Liver (tissue), 9 donors: ENCODE measurements around the gene PLEKHM2. TPM values are rescaled to one million over a fixed set of nuclear protein-coding genes. Genes with fewer than 3 reads are reported as not detected.

Source experiments
- DNase-seq: peaks from one replicate; pipeline ENCODE4 v3.0.0-alpha.2; 2017; ENCODE audit warnings: low spot score
- H3K27ac ChIP-seq, 2 donors: one replicate each; pipeline ENCODE4 v1.7.0; 2013; ENCODE audit warnings: inconsistent platforms in 2 of 2, low read length in 2 of 2, control low read depth in 1 of 2, low read depth in 1 of 2, mild to moderate bottlenecking in 1 of 2
- H3K27me3 ChIP-seq, 4 donors: one replicate each; pipeline versions ENCODE4 v1.6.1 to v1.7.0; 2013; ENCODE audit warnings: low read length in 3 of 4, inconsistent platforms in 1 of 4, mild to moderate bottlenecking in 1 of 4, moderate library complexity in 1 of 4; ENCODE audit not compliant: control insufficient read depth in 4 of 4, insufficient read depth in 4 of 4
- H3K36me3 ChIP-seq, 4 donors: one replicate each; pipeline versions ENCODE4 v1.6.1 to v1.7.0; 2013; ENCODE audit warnings: low read length in 3 of 4, mild to moderate bottlenecking in 3 of 4, low read depth in 1 of 4, moderate library complexity in 1 of 4; ENCODE audit not compliant: control insufficient read depth in 4 of 4, insufficient read depth in 3 of 4
- H3K4me1 ChIP-seq, 4 donors: one replicate each; pipeline versions ENCODE4 v1.6.1 to v1.7.0; 2013; ENCODE audit warnings: low read length in 3 of 4, mild to moderate bottlenecking in 3 of 4, moderate library complexity in 1 of 4; ENCODE audit not compliant: control insufficient read depth in 4 of 4, insufficient read depth in 4 of 4
- H3K4me3 ChIP-seq, 3 donors: one replicate each; pipeline versions ENCODE4 v1.6.1 to v1.7.0; 2013; ENCODE audit warnings: low read length in 3 of 3, control low read depth in 1 of 3, low read depth in 1 of 3, mild to moderate bottlenecking in 1 of 3
- H3K9ac ChIP-seq, 2 donors: one replicate each; pipeline ENCODE4 v1.7.0; 2013; ENCODE audit warnings: low read length in 2 of 2, mild to moderate bottlenecking in 2 of 2, moderate library complexity in 2 of 2, control low read depth in 1 of 2, low read depth in 1 of 2
- H3K9me3 ChIP-seq, 4 donors: one replicate each; pipeline versions ENCODE4 v1.6.1 to v1.7.0; 2013; ENCODE audit warnings: low read length in 3 of 4; ENCODE audit not compliant: control insufficient read depth in 4 of 4
- EGR1 ChIP-seq, 2 donors: IDR thresholded peaks; 2 replicates each; pipeline ENCODE4 v1.6.1; 2016 to 2018; ENCODE audit warnings: antibody characterized with exemption in 2 of 2, low read depth in 2 of 2
- FOXA1 ChIP-seq: IDR thresholded peaks from 2 replicates; pipeline ENCODE4 v1.6.1; 2016; ENCODE audit warnings: antibody characterized with exemption
- FOXA2 ChIP-seq: IDR thresholded peaks from 2 replicates; pipeline ENCODE4 v1.6.1; 2016; ENCODE audit warnings: antibody characterized with exemption
- GABPA ChIP-seq, 2 donors: IDR thresholded peaks in 1 of 2; conservative IDR thresholded peaks in 1 of 2; 2 replicates each; pipeline ENCODE4 v1.6.1; 2016; ENCODE audit warnings: antibody characterized with exemption in 2 of 2, mild to moderate bottlenecking in 1 of 2, moderate library complexity in 1 of 2
- HNF4A ChIP-seq, 2 donors: conservative IDR thresholded peaks; 2 replicates each; pipeline ENCODE4 v1.6.1; 2016; ENCODE audit warnings: antibody characterized with exemption in 2 of 2, mild to moderate bottlenecking in 2 of 2
- HNF4G ChIP-seq: IDR thresholded peaks from 2 replicates; pipeline ENCODE4 v1.6.1; 2016; ENCODE audit warnings: antibody characterized with exemption
- JUND ChIP-seq, 2 donors: IDR thresholded peaks; 2 replicates each; pipeline ENCODE4 v1.6.1; 2016; ENCODE audit warnings: antibody characterized with exemption in 2 of 2
- NR2F2 ChIP-seq: IDR thresholded peaks from 2 replicates; pipeline ENCODE4 v1.6.1; 2016; ENCODE audit warnings: antibody characterized with exemption
- RAD21 ChIP-seq, 2 donors: IDR thresholded peaks; 2 replicates each; pipeline ENCODE4 v1.6.1; 2016; ENCODE audit warnings: antibody characterized with exemption in 2 of 2, mild to moderate bottlenecking in 2 of 2
- RXRA ChIP-seq, 2 donors: IDR thresholded peaks; 2 replicates each; pipeline ENCODE4 v1.6.1; 2017 to 2018; ENCODE audit warnings: antibody characterized with exemption in 2 of 2, mild to moderate bottlenecking in 1 of 2
- SP1 ChIP-seq: IDR thresholded peaks from 2 replicates; pipeline ENCODE4 v1.6.1; 2018; ENCODE audit warnings: antibody characterized with exemption, mild to moderate bottlenecking
- TAF1 ChIP-seq: conservative IDR thresholded peaks from 2 replicates; pipeline ENCODE4 v1.6.1; 2016; ENCODE audit warnings: antibody characterized with exemption, mild to moderate bottlenecking
- YY1 ChIP-seq: IDR thresholded peaks from 2 replicates; pipeline ENCODE4 v1.6.1; 2016; ENCODE audit warnings: antibody characterized with exemption, mild to moderate bottlenecking
- WGBS: extraction: QIAGEN DNeasy Blood & Tissue Kit; methylation state at CpG from one replicate; pipeline ENCODE4 v1.1.7; 2013; 5-methylcytosine and 5-hydroxymethylcytosine counted together
- polyA plus RNA-seq, 2 donors: library from polyadenylated mRNA; stranded (reverse) in 1 of 2; unstranded in 1 of 2; fragments of 200-250 nt in 1 of 2; fragments of >200 nt in 1 of 2; fragmentation: Nextera tagmentation in 1 of 2; extraction: Ambion mirVana in 1 of 2; gene quantifications; one replicate each; pipeline versions ENCODE4 v1.2.1 to v1.2.3, GENCODE V29; 2013 to 2015
- total RNA-seq, 2 donors: library from RNA; depleted of rRNA; stranded (reverse); fragments of >200 nt; gene quantifications; one replicate each; pipeline ENCODE4 v1.2.3, GENCODE V29; 2014
- TF ChIP-seq, protein P1 (sequence below): IDR thresholded peaks from 2 replicates; pipeline ENCODE4 v1.6.1; 2016; ENCODE audit warnings: antibody characterized with exemption
- TF ChIP-seq, protein P2 (sequence below): IDR thresholded peaks from 2 replicates; pipeline ENCODE4 v1.6.1; 2016; ENCODE audit warnings: antibody characterized with exemption
- TF ChIP-seq, protein P3 (sequence below): IDR thresholded peaks from 2 replicates; pipeline ENCODE4 v1.6.1; 2016; ENCODE audit warnings: antibody characterized with exemption
- TF ChIP-seq, protein P4 (sequence below): IDR thresholded peaks from 2 replicates; pipeline ENCODE4 v1.6.1; 2016; ENCODE audit warnings: antibody characterized with exemption, mild to moderate bottlenecking
- TF ChIP-seq, protein P5 (sequence below): fragments of 150-350 bp; IDR thresholded peaks from 2 replicates; pipeline ENCODE4 v1.5.1; 2017; ENCODE audit warnings: improper control_type of control experiment, low read depth, low read length; ENCODE audit not compliant: missing input control
- donor health status: healthy.
- donor health status: healthy.
- donor health status: healthy.
- donor health status: healthy.
- donor health status: healthy.

PLEKHM2 gene
- total and polyA plus RNA-seq, 4 donors: 4.1 to 22.6 (median 17.0) TPM

DNA sequence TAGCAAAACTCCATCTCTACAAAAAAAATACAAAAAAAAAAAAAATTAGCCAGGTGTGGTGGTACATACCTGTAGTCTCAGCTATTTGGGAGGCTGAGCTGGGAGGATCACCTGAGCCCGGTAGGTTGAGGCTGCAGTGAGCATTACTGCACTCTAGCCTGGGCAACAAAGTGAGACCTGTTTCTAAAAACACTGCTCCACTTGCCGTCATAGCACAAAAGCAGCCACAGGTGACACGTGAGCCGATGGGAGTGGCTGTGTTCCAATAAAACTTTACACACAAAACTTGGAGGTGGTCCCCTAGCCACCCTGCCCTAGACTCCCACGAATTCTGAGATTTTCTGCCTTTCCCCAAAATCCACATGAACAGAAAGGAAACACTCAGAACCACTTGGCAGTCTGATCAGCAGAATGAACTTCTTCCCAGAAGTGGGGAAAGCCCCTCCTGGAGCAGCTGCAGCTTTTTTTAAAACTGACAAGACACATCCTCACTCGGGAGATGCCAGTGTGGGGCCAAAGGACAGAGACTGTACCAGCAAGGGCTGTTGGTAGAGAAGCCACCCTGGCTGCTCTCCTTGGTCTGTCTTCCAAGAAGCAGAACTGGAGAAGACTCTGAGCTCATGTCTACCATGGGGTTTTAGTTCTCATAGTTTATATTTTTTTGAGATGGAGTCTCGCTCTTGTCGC, 23.3 kb downstream of the PLEKHM2 start:
- WGBS: 88% methylated on average over 8 of the region's 8 CpGs
- Histone ChIP-seq H3K27ac (no peak overlapping the region), H3K36me3 (no peaks in the 10 kb centered on the region), H3K4me3 (no peak overlapping the region), H3K9me3 (no peaks in the 10 kb centered on the region), H3K27me3 (no peaks in the 10 kb centered on the region), H3K4me1 (peaks cover 0 to 10% (median 0%) of the 10 kb centered on the region in 4 donors), H3K9ac (no peak overlapping the region)
- TF ChIP-seq, protein P1, sequence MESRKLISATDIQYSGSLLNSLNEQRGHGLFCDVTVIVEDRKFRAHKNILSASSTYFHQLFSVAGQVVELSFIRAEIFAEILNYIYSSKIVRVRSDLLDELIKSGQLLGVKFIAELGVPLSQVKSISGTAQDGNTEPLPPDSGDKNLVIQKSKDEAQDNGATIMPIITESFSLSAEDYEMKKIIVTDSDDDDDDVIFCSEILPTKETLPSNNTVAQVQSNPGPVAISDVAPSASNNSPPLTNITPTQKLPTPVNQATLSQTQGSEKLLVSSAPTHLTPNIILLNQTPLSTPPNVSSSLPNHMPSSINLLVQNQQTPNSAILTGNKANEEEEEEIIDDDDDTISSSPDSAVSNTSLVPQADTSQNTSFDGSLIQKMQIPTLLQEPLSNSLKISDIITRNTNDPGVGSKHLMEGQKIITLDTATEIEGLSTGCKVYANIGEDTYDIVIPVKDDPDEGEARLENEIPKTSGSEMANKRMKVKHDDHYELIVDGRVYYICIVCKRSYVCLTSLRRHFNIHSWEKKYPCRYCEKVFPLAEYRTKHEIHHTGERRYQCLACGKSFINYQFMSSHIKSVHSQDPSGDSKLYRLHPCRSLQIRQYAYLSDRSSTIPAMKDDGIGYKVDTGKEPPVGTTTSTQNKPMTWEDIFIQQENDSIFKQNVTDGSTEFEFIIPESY: no peak
- TF ChIP-seq RAD21 (IDR thresholded peaks at IDR 0.05): no peak
- no peak for TF ChIP-seq TAF1
- TF ChIP-seq HNF4G: no peak
- TF ChIP-seq NR2F2: no peak
- no peak for TF ChIP-seq EGR1 (IDR thresholded peaks at IDR 0.05; ENCODE audit: low read depth in 2 of 2)
- TF ChIP-seq, protein P2, sequence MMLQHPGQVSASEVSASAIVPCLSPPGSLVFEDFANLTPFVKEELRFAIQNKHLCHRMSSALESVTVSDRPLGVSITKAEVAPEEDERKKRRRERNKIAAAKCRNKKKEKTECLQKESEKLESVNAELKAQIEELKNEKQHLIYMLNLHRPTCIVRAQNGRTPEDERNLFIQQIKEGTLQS: no peak
- TF ChIP-seq, protein P3, sequence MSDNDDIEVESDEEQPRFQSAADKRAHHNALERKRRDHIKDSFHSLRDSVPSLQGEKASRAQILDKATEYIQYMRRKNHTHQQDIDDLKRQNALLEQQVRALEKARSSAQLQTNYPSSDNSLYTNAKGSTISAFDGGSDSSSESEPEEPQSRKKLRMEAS: no peak
- DNase-seq: no peak

DNA sequence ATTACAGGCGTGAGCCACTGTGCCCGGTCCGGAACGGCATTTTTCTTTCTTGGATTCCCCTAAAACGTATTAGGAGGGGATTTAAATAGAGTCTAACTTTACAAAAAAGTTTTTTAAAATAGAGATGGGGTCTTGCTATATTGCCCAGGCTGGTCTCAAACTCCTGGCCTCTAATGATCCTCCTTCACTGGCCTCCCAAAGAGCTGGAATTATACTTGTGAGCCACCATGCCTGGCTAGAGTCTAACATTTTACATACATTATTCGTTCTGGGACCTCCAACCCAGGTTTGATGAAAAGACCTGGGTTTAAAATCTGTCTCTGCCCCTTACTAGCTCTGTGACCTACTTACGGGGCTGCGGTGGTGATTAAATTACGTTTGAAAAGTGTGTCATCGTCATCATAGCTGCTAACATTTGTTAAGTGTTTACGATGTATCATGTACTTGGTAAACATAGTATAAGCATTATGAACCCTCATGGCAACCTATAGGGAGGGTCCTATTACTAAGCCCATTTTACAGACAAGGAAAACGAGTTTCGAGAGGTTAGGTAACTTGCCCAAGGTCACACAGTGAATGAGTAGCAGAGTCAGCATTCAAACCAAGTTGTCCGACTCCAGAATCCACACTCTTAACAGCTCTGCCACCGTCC, 24.5 kb downstream of the PLEKHM2 start:
- no peak overlapping the region for H3K4me3 ChIP-seq
- H3K36me3 ChIP-seq: no peaks in the 10 kb centered on the region
- peaks cover 0 to 4% (median 0%) of the 10 kb centered on the region in 4 donors for H3K4me1 ChIP-seq
- TF ChIP-seq NR2F2 (no peak), FOXA1 (no peak), YY1 (no peak), EGR1 (IDR thresholded peaks at IDR 0.05; ENCODE audit: low read depth in 2 of 2) (no peak), TAF1 (no peak), GABPA (IDR thresholded peaks at IDR 0.05 in 1 of 2, conservative IDR thresholded peaks at IDR 0.05 in 1 of 2) (no peak), RAD21 (IDR thresholded peaks at IDR 0.05) (no peak), RXRA (IDR thresholded peaks at IDR 0.05) (no peak), FOXA2 (no peak), JUND (IDR thresholded peaks at IDR 0.05) (no peak), HNF4G (no peak), SP1 (no peak), HNF4A (conservative IDR thresholded peaks at IDR 0.05) (no peak)
- TF ChIP-seq, protein P4, sequence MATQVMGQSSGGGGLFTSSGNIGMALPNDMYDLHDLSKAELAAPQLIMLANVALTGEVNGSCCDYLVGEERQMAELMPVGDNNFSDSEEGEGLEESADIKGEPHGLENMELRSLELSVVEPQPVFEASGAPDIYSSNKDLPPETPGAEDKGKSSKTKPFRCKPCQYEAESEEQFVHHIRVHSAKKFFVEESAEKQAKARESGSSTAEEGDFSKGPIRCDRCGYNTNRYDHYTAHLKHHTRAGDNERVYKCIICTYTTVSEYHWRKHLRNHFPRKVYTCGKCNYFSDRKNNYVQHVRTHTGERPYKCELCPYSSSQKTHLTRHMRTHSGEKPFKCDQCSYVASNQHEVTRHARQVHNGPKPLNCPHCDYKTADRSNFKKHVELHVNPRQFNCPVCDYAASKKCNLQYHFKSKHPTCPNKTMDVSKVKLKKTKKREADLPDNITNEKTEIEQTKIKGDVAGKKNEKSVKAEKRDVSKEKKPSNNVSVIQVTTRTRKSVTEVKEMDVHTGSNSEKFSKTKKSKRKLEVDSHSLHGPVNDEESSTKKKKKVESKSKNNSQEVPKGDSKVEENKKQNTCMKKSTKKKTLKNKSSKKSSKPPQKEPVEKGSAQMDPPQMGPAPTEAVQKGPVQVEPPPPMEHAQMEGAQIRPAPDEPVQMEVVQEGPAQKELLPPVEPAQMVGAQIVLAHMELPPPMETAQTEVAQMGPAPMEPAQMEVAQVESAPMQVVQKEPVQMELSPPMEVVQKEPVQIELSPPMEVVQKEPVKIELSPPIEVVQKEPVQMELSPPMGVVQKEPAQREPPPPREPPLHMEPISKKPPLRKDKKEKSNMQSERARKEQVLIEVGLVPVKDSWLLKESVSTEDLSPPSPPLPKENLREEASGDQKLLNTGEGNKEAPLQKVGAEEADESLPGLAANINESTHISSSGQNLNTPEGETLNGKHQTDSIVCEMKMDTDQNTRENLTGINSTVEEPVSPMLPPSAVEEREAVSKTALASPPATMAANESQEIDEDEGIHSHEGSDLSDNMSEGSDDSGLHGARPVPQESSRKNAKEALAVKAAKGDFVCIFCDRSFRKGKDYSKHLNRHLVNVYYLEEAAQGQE: no peak
- TF ChIP-seq, protein P5, sequence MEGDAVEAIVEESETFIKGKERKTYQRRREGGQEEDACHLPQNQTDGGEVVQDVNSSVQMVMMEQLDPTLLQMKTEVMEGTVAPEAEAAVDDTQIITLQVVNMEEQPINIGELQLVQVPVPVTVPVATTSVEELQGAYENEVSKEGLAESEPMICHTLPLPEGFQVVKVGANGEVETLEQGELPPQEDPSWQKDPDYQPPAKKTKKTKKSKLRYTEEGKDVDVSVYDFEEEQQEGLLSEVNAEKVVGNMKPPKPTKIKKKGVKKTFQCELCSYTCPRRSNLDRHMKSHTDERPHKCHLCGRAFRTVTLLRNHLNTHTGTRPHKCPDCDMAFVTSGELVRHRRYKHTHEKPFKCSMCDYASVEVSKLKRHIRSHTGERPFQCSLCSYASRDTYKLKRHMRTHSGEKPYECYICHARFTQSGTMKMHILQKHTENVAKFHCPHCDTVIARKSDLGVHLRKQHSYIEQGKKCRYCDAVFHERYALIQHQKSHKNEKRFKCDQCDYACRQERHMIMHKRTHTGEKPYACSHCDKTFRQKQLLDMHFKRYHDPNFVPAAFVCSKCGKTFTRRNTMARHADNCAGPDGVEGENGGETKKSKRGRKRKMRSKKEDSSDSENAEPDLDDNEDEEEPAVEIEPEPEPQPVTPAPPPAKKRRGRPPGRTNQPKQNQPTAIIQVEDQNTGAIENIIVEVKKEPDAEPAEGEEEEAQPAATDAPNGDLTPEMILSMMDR: no peak
- TF ChIP-seq, protein P3: no peak
- TF ChIP-seq, protein P2: no peak
- TF ChIP-seq, protein P1: no peak
- DNase-seq: no peak
- no peaks in the 10 kb centered on the region for H3K27me3 ChIP-seq
- no peak overlapping the region for H3K27ac ChIP-seq
- H3K9ac ChIP-seq: no peak overlapping the region
- no peaks in the 10 kb centered on the region for H3K9me3 ChIP-seq
- 95% methylated on average over 15 of the region's 15 CpGs for WGBS
